RKO (cell line): ENCODE results near the gene HAPLN2.

Experiments used
- DNase-seq: peaks from one replicate; pipeline ENCODE4 v3.0.0-alpha.2; 2016; ENCODE audit warnings: low spot score

HAPLN2 gene

DNA sequence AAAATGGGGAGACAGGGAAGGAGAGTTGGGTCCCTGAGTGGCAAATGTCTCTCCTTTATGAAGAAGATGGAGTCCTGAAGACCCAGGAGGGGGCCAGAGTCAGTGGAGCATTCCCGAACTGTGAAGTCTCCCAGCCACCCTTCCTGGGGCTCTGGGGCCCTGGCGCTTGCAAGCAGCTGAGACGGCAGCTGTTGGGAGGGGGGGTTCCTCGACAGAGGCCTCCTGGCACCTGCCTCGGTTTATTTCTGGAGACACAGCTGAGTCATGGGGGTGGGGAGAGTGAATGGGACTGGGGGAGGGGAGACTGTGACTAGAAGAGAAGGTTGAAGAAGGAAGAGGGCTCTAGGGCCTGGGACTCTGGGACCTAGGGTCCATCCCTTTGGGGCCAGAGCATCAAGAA, 44.0 kb downstream of the HAPLN2 start:
- no peak for DNase-seq

DNA sequence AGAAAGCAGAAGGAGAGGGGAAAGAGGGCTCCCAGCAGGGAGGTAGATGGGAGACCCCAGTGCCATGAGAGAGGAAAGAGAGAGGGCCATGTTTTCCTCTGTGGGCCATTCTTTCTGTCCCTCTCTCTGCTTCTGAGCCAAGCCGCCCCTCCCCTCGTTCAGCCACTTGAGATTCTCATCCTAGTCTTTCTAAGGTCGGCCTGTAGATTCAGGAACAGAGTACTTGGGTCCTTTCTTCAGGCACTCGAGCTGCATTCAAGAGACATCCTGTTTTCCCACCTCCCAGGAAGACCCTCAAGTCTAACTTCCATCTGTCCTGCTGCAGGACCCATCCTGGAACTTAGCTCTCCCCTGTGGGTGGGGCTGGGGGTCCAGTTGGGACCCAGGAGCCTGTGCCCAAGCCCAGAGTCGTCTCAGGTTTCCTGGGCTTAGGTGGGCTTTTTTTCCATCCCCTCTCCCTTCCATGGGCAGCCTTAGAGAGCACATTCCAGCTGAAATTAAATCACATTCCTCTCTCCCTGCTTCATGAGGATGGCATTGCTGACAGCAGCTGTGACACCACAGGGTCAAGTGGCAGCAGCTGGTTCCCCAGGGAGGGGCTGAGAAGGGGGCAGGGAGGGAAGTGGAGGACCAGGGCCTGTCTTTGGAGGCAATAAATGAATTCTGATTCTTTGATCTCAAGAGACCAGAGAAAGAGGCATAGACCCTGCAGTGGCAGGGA, 45.0 kb downstream of the HAPLN2 start:
- DNase-seq = no peak

DNA sequence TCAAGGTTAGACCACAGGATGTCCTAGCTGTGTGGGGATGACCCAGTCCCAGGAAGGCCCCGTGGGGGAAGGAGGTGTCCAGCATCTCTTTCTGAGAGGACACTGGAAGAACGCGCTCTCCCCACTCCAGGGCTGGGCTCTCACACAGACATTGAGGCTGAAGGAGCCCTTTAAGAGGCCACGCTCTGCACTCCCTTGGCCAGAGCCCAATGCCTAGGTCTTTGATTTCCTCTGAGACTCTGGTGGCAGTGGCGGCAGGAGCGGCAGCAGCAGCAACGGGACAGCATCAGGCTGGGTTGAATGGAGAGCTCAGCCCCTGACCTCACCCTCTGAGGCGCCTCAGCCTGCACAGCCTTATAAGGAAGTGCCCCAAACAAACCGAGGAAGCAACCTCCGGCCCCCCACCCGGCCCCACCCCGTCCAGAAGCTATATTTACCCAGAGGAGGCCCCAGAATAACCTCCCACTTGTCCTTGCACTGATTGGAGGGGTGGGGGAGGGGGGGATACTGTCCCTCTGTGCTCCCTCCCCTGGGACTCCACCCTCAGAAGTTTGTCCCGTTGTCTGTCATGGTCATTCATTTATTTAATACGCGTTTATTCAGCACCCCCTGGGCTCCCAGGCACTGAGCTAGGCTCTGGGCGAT, 45.7 kb downstream of the HAPLN2 start:
- no peak for DNase-seq

GRCh38 chr1:156665539-156665938, 46.3 kb downstream of the HAPLN2 start:
- DNase-seq = no peak

GRCh38 chr1:156666862-156667609, 47.8 kb downstream of the HAPLN2 start:
- DNase-seq = no peak

- DNase-seq = no peak
Observed at GRCh38 chr1:156667610-156667967, 48.4 kb downstream of the HAPLN2 start.

DNA sequence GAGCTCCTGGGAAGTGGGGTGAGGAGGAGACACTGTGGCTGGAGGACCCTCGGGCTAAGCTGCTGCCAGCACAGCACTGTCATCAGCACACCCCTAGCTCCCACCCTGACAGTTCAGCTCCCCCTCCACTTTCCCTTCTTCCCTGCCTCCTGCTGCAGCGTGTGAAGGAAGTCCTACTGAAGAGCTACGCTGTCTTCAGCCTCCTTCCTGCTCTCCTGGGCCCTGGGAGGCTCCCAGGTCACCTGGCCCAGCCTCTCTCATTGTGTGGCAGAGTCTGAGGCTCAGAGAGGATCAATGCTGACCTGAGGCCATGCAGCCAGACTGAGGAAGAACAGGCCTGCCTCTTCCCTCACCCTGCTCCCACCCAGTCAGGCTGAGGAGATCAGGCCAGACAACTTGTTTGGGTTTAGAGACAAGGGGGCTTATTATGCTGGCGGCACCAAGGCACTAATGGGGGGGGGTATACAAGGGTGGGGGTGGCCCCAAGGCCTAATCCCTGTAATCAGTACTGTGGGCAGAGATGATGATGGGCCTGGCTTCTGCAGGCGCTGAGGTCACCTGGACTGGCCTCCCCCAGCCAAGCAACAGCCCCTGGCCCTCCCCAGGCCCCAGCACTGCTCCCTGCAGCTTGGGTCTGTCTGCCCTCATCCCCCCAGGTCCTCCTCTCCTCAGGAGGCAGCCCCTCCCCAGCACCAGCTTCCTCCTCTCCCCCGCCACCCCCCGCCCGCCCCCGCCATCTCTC, 48.9 kb downstream of the HAPLN2 start:
- DNase-seq = no peak

- no peak for DNase-seq
Observed at GRCh38 chr1:156668801-156669637, 49.8 kb downstream of the HAPLN2 start.

- no peak for DNase-seq
Observed at GRCh38 chr1:156669794-156670193, 50.6 kb downstream of the HAPLN2 start.

- no peak for DNase-seq
Observed at GRCh38 chr1:156670359-156670758, 51.1 kb downstream of the HAPLN2 start.

- no peak for DNase-seq
Observed at GRCh38 chr1:156670791-156671190, 51.6 kb downstream of the HAPLN2 start.

DNA sequence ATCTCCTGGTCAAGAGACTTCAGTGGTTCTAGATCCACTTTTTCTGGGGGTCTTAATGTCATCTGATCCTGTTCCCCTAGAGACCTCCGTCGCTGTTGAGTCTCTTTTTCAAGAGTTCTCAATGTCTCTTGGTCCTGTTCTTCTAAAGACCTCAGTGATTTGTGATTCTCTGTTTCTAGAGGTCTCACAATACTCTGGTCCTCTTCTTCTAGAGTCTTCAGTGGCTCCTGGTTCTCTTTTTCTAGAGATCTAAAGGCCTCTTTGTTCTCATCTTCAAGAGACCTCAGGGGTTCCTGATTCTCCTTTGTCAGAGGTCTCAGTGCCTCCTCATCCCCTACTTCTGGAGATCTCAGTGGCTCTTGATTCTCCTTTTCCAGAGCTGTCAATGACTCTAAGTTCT, 52.6 kb downstream of the HAPLN2 start:
- no peak for DNase-seq

DNA sequence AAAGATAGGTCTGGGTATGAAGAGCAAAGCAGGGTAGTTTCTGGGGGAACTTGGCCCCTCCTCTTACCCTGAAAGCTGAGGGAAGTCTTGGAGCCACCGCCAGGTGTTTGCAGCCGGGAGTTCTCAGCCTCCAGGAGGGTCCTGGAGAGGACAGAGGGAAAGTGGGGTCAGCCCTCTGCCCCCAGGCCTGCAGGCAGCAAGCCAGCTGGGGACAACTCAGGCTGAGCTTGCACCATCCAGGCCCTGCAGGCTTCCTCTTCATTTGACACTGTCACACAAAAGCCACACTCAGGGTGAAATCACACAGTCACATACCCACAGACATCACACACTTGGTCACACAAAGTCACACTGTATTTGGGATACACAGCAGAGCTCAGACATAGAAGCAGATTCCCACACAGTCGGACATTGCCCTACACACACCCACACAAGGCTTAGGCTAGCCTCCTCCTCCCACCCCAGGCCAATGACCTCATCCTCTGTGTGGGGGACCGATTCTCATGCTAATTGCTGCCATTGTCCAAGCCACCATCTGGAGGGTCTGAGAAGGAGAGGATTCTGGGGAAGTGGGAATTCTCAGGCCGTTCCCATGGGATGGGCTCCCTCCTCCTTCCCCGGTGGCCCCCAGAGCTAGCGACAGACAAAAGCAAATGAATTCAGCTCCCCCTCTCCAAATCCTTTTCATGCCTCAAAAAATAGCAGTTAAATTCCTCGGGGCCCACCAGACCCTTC, 54.3 kb downstream of the HAPLN2 start:
- DNase-seq = no peak
